HG03354 (cell line): ENCODE measurements around the gene SHB.
A peak's percentile ranks its signal among the peaks of the same experiment; 100 is the strongest.

ENCODE experiments used
- ATAC-seq: cut with Tn5 transposase; IDR thresholded peaks from one replicate; pipeline ENCODE4 v1.9.1; 2021; ENCODE audit warnings: mild to moderate bottlenecking; ENCODE audit not compliant: unreplicated experiment, poor library complexity, severe bottlenecking

SHB gene

DNA sequence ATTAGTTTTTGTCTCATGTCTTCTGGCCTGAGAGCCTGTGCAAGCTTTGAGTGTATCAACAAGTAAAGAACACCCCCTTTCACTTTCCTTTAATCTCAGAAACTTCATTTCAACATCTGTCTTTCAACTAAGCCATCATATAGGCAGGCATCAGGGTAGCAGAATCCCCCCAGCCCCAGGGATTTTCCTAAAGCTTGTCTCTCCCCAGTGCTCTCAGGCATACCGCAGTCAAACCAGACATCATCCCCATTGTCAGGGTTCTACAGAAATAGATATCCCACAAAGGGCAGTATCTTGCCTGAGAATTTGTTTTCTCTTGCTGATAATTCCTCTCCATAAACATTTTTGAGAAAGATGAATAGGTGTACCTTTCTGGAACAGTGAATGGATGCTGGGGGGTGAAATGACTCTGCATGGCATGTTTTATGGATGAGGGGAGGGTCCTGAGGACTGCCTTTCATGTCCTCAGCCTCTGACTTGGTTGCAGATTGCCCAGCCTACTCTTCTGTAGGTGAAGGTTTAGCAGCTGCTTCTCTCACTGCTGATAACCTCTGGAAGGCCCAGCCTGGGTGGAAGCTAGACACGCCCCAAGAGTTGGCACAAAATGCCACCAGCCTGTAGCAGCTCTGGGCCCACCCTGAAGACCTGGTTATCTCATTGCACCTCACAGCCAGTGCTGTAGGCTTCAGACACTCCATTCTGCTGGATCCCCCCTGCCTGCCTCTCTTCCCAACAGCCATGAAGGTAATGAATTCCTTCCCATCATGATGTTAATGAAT lies 20.5 kb upstream of the SHB start:
- ATAC-seq = no peak

DNA sequence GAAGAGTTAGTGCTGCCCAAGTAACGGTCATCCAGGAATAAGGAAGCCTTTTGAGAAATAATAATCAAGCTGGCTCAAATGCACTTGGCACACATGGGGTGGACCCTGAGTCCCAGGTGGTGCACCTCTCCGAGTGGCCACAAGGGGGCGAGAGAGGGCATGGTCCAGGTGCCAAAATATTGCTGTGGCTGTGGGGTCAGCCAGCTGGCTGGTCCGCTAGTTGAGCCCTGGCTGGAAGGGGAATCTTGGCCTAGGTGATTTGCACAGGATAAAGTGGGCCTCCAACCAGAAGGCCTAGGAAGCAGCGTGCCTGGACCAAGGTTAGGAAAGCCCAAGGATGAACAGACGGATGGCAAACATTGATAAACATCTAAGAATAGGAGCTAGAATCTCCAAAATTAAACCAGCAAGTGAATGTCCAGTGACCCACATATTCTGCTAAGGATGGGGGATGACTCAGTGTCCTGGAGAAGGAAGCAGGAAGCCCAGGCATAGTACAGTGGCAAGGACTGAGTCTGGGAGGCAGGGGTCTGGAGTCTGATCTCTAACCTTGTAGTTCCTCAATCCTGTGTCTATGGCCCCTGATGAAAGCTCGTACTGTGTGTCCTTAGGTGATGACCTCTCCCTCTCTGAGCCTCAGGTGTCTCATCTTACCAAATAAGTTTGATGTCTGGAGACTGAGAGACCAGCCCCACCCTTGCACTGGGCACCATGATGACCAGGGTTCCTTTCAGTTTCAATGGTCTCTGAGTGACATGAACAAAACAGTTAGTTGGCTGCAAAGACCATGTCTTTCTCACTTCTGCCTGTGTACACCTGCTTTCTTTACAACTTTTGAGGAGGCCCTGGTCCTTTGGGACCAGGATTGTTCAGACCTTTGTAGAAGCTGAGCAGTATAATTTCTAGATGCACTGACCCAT lies 19.2 kb upstream of the SHB start:
- ATAC-seq = no peak

DNA sequence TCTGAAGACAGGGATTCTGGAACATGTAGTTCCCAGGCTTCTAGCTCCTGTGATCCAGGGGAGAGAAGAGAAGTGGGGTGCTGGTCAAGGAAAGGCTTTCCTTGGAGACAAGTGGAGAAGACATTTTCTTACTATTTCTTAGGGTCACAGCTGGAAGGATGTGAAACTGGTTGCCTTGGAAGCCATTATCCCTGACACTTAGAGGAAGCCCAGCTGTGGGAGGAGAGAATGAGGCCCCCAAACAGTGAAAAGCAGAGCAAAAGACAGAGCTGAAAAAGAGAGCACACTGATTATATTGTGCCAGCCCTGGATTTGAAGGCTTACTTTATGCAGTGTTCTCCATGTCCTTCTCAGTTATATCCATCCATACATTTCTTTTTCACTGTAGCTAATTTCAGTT lies 17.5 kb upstream of the SHB start:
- no peak for ATAC-seq

DNA sequence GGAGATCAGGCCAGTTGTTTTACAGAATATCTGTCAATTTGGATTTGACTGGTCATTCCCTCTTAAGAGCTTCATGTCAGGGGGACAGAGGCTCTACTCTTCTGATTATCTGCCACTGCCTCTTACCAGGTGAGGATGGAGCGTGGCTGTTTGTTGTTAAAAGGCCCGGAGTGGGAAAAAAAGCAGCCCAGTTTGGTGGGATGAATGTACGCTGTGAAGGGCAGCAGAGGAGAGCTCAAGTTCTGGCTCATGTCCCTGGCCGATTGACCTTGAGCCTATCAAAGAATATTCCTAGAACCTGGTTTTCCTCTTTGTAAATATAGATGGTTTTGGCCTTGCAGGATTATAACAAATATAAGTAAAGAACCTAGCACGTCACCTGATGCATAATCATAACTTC lies 16.3 kb upstream of the SHB start:
- ATAC-seq = no peak

DNA sequence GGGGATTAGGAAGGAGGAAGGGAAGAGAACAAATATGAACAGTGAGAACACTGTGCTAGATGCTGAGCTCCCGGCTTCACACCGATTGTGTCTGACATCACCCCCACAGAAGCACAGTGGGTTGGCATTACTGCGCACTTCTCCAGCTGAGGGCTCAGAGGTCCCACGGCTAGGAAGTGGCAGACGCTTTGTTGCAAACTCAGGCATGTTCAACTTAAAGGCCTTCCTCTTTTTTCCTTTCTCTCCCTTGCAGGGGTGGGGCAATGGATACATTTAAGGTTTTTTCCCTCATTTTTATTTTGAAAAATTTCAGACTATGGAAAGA lies 15.5 kb upstream of the SHB start:
- ATAC-seq = no peak

DNA sequence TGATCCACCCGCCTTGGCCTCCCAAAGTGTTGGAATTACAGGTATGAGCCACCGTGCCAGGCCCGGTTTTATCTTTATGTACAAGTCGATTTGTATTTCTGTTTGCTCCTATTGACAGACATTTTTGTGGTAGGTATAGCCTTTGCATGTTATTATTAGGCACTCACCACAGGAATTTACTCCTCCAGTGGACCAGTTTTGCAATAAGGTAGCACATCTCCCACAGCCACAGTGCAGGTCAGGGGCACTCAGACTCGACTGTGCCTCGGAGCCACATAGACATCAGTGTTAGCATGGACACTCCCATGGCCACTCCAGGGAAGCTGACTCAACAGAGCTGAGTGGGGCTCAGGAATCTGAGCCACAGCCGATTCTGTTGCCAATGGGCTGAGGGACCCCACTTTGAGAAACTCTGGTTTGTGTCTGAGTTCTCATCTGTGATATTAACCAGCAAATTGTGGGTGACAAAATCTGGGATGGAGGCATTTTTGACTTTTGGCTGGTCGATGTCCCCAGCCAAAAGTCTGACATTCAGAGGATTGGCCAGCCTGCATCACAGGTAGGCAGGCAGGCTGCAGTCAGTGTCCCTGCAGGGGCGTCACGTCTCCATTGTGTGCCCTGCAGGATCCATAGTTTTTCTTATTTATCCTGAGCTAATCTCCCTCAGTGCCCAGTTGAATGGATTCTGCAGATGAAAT lies 15.0 kb upstream of the SHB start:
- no peak for ATAC-seq

DNA sequence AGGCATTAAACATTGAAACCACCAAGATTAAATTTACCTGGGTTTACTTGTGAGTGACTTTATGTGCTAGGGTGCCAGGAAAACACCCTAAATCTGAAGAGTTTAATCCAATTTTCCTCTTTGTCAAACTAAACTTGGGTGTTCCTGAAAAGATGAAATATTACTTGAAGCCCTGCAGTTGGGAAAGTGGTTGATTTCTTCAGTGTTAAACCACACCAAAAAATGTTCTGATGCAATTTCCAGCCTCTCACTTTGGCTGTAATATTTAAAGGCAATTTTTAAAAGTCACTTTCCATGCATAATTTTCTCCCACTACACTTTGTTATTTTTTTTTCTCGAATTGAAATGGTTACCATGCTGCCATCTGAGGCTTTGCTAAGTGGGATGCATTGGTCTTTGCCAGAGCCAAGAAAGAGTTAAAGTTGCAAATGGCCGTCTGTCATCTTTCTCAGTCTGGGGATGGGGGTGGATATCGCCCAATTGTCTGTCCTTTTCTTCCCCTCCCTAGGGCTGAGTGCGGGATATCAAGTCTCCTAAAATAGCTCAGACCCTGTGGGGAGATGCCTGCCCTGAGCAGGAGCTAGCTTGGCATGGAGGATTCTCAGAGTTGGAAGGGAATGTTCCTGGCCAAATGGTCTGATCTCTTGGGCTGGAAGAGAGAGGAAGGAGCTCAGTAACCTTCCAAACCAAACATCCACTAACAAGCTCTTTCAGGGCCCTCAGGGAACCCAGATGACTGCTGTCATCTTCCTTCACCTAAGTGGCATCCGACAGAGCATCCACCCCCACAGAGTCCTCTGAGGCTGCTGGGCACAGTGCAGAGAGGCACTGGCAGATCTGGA lies 13.6 kb upstream of the SHB start:
- no peak for ATAC-seq

DNA sequence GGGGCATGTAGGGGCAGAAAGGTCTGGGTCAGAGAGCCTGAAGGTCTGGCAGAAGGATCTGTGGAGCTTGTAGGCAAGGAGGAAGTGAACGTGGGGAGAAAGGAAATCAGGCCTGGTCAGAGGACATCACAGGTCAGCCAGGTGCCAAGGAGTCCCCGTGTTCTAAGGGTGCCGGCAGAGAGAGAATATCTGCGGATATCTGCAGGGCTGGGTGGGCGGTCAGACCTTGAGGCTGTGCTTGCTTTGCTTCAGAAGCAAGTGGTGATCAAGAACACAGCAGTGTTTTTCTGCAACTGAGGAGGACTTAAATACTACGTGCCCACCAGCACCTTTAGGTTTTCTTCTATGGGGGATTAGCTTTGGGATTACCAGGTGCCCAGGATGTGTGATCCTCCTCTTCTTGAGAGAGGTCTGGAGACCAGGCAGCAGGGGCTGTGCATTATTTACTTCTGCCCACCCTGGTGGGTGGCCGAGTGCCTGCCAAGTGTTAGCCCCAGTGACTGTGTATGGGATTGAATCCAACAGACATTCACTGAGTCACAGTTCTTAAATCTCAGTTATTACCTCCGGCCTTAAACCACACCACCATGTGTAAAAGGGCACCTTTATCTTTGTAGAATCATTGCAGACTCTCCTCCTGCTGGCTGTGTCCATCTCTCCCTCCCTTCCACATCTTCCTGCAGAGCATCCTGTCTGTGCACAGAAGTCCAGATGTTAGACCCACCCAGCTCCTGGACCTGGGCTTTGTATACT lies 12.5 kb upstream of the SHB start:
- no peak for ATAC-seq

DNA sequence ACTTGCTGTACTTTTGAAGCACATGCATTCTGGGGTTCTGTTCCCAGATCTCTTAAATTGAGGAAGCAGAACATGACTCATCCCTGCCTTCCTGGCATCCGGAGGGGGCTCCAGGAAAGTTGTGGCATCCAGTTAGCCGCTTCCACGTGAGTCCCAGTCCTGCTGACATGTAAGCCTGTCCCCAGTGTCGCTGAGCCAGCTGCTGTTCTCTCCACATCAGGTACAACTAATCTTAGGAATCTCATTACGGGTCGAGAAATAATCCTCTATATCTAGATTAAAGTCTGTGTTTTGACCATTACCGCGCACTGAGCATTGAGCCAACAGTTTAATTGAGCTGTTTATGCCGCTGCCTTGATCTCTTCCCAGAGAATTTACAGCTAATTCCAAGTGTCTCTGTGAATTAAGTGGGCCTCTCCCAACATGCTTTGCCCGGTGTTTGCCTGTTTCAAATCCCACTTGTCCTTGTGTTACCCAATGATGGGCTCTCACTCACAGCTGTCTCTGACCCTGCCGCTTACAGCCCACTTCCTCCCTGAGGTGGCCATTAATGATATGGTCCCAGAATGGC lies 10.5 kb upstream of the SHB start:
- ATAC-seq = no peak

DNA sequence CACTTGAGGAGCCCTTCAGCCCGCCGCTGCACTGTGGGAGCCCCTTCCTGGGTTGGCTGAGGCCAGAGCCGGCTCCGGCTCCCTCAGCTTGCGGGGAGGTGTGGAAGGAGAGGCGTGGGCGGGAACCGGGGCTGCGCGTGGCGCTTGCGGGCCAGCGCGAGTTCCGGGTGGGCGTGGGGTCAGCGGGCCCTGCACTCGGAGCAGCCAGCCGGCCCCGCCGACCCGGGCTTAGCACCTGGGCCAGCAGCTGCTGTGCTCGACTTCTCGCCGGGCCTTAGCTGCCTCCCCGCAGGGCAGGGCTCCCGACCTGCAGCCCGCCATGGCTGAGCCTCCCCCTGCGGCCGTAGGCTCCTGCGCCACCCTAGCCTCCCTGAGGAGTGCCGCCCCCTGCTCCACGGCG lies 6.2 kb upstream of the SHB start:
- ATAC-seq = no peak

DNA sequence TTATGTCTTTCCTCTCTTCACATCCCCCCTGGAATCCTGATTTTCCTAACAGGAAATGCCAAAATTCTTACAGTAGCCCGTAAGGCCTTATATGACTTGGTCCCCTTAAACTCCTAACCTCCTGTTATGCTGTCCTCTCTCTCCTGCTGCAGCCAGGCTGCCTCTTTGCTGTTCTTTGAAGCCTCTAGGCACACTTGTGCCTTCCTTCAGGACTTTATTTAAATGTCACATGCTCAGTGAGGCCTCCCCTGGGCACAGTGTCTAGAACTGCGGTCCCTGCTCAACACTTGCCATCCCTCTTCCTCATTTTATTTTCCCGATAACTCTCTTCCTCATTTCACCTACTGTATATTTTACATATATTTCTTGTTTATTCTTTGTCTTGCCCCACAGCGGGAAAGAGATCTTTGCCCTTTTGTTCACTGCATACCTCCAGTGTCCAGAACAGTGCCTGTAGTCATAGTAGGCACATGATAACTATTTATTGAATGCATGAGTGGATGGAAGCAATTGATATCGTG lies 5.5 kb upstream of the SHB start:
- no peak for ATAC-seq

DNA sequence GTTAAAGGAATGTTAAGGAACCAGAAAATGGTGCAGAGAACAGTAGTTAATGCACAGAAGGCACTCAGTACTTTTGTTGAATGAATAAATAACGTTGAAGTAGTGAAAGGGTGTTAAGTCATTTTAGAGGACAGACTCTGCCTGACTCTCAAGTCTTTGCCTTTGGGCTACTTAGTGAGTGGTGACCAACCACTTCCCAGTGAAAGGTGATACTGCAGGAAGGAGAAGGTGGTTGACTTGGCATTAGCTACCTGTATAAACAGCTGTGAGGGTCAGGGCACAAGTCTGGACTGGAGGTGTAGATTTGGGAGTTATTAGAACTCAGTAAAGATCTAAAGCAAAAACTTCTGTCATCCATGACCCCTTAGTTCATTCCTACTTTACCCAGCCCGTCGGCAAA lies 4.9 kb upstream of the SHB start:
- no peak for ATAC-seq

DNA sequence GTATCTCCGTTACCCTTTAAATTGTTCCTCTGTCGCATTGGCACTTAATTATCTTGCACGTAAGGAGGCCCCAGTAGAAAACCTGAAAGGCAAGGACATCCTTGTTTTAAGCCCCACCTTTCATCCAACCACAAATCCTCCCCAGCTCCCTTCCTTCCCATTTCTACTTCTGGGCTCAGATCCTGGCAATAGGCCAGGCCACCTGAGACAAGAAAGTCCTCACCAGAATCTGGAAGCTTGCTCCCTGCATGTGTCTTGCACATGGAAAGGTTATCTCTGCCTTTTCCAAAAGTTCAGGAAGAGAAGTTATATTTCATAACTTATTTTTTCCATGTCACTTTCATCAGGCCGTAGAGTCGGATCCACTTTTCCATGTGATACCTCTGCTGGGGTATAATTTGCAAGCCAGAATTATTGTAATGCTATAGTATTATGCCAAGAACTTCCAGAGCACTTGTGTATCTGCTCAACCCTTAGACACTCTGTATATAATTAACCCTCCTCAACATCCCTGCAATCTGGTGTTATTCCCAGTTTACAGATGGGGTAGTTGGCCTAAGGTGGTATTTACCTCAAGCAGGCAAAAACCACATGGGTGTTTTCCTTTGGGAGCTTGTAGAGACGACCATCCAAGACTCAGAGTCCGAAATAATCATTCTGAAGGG lies 2.6 kb upstream of the SHB start:
- no peak for ATAC-seq

DNA sequence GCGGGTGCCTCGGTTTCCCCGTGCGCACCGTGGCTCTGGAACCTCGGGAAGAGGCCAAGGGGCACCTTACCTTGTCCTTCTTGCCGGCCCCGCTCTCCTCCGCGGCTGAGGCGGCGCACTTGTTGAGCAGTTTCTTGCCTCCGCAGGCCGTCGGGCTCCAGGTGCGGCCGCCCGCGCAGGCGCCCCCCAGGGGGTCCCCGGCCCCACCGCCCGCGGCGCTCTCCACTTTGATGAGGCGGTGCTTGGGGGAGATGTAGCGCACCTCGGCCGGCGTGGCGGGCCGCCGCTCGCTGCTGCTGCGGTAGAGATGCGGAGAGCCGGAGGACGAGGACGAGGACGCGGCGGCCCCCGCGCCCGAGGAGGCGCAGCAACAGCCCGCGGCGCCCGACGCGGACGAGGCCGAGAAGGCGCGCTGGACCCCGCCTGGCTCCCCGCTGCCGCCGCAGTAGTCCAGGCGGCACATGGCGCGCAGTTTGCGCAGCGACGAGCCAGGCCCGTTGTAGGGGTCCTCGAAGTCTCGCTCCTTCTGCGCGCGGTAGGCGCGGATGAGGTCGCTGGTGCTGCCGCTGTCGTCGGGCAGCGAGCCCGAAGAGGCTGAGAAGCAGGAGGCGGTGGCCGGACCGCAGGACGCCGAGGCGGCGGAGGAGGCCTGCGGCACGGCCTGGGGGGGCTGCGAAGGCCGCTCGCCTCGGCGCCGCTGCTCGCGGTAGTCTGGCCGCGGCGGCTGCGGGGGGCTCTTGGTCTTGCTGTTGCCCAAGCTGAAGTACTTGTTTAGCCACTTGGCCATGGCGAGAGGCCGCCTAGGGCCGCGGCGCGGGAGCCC lies 957 bp downstream of the SHB start:
- ATAC-seq = peak; percentile 1

DNA sequence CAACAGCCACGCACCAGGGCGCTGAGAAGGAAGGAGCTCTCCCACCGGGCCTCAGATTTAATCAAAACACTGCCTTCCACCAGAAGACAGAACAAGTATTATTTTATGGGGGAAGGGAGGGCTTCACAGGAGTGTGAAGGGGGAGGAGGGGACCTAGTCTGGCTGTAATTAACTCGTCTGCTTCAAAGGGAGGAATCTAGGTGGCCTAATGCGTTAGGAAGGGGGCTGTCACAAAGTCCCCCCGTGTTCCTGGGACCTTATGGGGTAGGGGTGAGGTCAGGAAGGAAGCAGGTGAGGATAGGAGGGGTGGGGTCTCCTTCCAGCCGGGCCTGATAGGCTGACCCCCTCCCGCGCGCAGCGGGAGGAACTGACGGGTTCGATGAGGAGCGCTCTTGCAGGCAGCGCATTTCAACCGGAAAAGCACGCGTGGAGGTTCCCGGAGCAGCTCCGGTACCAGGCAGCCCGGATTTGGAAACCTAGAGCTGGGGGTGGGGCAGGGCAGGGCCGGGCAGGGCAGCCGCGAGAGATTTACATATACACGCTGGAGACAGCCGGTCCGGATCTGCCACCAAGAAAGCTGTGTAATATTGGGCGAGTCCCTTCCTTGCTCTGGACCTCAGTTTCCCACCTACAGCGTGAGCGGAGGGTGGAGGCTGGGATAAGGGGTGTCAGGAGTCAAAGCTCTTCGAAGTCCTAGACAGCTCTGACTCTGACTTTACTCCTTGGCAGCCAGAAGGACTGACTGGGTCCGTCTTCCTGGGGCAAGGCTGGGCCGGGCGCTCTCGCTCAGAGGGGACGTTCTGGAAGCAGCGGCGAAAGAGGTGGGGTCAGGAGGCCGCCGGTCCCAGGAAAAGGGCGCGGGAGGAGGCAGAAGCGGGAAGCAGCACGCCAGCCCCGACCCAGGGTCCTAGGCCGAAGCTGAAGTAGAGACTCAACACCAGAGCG lies 1.8 kb downstream of the SHB start:
- no peak for ATAC-seq

DNA sequence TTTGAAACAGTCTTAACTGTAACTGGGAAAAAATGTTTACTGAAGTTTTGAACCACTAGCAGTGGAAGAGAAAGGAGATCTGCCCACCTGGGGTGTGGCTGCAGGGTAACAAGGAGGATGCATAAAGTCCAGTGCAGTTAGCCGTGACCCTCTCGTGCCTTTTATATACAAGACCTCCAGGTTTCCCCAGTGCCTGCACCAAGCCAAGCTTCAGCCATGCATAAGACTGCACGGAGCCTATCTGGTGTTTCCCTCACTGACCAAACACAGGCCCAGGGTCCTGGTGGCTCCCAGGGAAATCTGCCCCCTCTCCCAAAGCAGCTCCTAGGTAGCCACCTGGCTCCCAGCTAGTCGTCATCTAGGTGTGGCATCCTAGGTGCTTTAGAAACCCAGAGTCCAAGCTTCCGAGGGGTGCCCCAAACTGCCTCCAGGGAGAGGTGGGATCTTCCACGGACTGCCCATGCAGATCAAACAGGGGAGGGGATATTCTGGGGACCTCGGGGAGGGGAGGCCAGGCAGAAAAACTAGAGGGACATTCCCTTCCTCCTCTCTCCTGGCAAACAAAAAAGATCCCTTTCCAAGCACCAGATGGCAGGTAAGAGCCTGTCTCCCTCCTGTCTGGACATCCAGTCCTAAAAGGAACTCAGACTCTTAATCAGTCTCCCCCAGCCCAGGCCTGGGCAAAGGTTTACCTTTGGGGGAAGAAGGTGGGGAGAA lies 2.7 kb downstream of the SHB start:
- no peak for ATAC-seq
